Keratinocyte (primary cell): ENCODE measurements around the gene DOCK3. TPM values are rescaled to one million over a fixed set of nuclear protein-coding genes. Genes with fewer than 3 reads are reported as not detected.
A peak's percentile ranks its signal among the peaks of the same experiment; 100 is the strongest.

Experiments used
- DNase-seq: peaks from one replicate; pipeline ENCODE4 v3.0.0-alpha.2; 2011; ENCODE audit warnings: low read depth, missing footprints, low spot score
- FAIRE-seq: peaks from 2 replicates; lab custom pipeline; 2011; peaks lifted over from hg19 to GRCh38; lab: Jason Lieb, UNC
- H2AFZ ChIP-seq: 2 replicates; pipeline ENCODE4 v1.6.0; 2012; ENCODE audit warnings: low read length, control low read depth, inconsistent platforms; ENCODE audit not compliant: control insufficient read depth
- H3K27ac ChIP-seq: 2 replicates; pipeline ENCODE4 v1.5.1; 2011; ENCODE audit warnings: low read length; ENCODE audit not compliant: control insufficient read depth, insufficient read depth
- H3K27me3 ChIP-seq: 3 replicates; pipeline ENCODE4 v1.6.0; 2011; ENCODE audit warnings: low read length; ENCODE audit not compliant: control insufficient read depth, insufficient read depth; ENCODE audit errors: extremely low read depth
- H3K36me3 ChIP-seq, 2 experiments: 2 replicates in 1 of 2; 3 replicates in 1 of 2; pipeline ENCODE4 v1.5.1; 2011; ENCODE audit warnings: low read length in 2 of 2, mild to moderate bottlenecking in 1 of 2; ENCODE audit not compliant: control insufficient read depth in 2 of 2, insufficient read depth in 2 of 2; ENCODE audit errors: extremely low read depth in 1 of 2
- H3K4me1 ChIP-seq: 3 replicates; pipeline ENCODE4 v1.5.1; 2011; ENCODE audit warnings: low read length; ENCODE audit not compliant: control insufficient read depth, insufficient read depth; ENCODE audit errors: extremely low read depth
- H3K4me2 ChIP-seq: 3 replicates; pipeline ENCODE4 v1.6.0; 2011; ENCODE audit warnings: low read depth, low read length; ENCODE audit not compliant: control insufficient read depth, insufficient read depth; ENCODE audit errors: extremely low read depth
- H3K4me3 ChIP-seq, 3 experiments: fragments of 200-600 bp in 1 of 3; sonication (generic) in 1 of 3; 2 replicates in 2 of 3; 3 replicates in 1 of 3; pipeline ENCODE4 v1.5.1; 2011 to 2016; ENCODE audit warnings: low read length in 3 of 3, mild to moderate bottlenecking in 3 of 3, control low read depth in 2 of 3, inconsistent platforms in 1 of 3, low read depth in 1 of 3, mixed read lengths in 1 of 3, mixed run types in 1 of 3, moderate library complexity in 1 of 3; ENCODE audit not compliant: control insufficient read depth in 2 of 3, insufficient read depth in 2 of 3; ENCODE audit errors: extremely low read depth in 1 of 3
- H3K79me2 ChIP-seq: 2 replicates; pipeline ENCODE4 v1.6.0; 2012; ENCODE audit warnings: low read length; ENCODE audit not compliant: control insufficient read depth, insufficient read depth
- H3K9ac ChIP-seq: 3 replicates; pipeline ENCODE4 v1.6.0; 2011; ENCODE audit warnings: low read length; ENCODE audit not compliant: control insufficient read depth, insufficient read depth; ENCODE audit errors: extremely low read depth
- H3K9me1 ChIP-seq: 3 replicates; pipeline ENCODE4 v1.6.0; 2011; ENCODE audit warnings: low read length; ENCODE audit not compliant: control insufficient read depth, insufficient read depth; ENCODE audit errors: extremely low read depth
- H3K9me3 ChIP-seq: 2 replicates; pipeline ENCODE4 v1.5.1; 2012; ENCODE audit warnings: low read depth, low read length; ENCODE audit not compliant: control insufficient read depth
- H4K20me1 ChIP-seq: 3 replicates; pipeline ENCODE4 v1.6.0; 2011; ENCODE audit warnings: low read length; ENCODE audit not compliant: control insufficient read depth, insufficient read depth; ENCODE audit errors: extremely low read depth
- EZH2 ChIP-seq: IDR thresholded peaks from one replicate; pipeline ENCODE4 v1.6.1; 2012; ENCODE audit warnings: inconsistent platforms, mild to moderate bottlenecking, low read length, moderate library complexity
- dilution Hi-C: fragments of 300-500 bp; cut with MboI; formaldehyde crosslinking; loops from one replicate; pipeline ENCODE4 v1.7.0; 2020; ENCODE audit warnings: low sequenced_read_pairs; ENCODE audit not compliant: extremely low pct_ligation_motif_present
- polyA plus RNA-seq, 5 experiments: library from polyadenylated mRNA; depleted of rRNA in 3 of 5; stranded (reverse) in 3 of 5; stranded (forward) in 1 of 5; unstranded in 1 of 5; fragments of >200 nt; gene quantifications; 1 replicate in 1 of 5; 2 replicates in 3 of 5; 3 replicates in 1 of 5; pipeline versions ENCODE4 v1.2.1 to v1.2.3, GENCODE V29; 2011 to 2012; ENCODE audit warnings: missing spikeins in 2 of 5, low read depth in 1 of 5, low replicate concordance in 1 of 5
- TF ChIP-seq, protein P1 (sequence below), 3 experiments: IDR thresholded peaks in 1 of 3; conservative IDR thresholded peaks in 1 of 3; optimal IDR thresholded peaks in 1 of 3; 2 replicates in 2 of 3; 3 replicates in 1 of 3; pipeline versions ENCODE3 to v1.5.1; 2011; ENCODE audit warnings: low read length in 3 of 3, mild to moderate bottlenecking in 3 of 3, moderate library complexity in 2 of 3, control low read depth in 1 of 3, inconsistent platforms in 1 of 3; ENCODE audit not compliant: insufficient read depth in 2 of 3; ENCODE audit errors: extremely low read depth in 1 of 3

The DOCK3 gene
- polyA plus RNA-seq, 1 donor (not counting 4 experiments of a cell fraction or from before 2014, with no cell fraction given): 0.10 TPM

DNA sequence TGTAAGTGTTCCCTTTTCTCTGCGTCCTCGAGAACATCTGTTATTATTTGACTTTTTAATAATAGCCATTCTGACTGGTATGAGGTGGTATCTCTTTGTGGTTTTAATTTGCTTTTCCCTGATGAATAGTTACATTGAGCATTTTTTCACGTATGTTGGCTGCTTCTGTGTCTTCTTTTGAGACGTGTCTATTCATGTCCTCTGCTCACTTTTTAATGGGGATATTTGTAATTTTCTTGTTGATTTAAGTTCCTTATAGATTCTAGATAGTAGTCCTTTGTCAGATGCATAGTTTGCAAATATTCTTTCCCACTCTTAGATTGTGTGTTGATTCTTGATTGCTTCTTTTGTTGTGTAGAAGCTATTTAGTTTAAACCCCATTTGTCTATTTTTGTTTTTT, 179.2 kb downstream of the DOCK3 start:
- no peaks in the 10 kb centered on the region for H3K79me2 ChIP-seq

DNA sequence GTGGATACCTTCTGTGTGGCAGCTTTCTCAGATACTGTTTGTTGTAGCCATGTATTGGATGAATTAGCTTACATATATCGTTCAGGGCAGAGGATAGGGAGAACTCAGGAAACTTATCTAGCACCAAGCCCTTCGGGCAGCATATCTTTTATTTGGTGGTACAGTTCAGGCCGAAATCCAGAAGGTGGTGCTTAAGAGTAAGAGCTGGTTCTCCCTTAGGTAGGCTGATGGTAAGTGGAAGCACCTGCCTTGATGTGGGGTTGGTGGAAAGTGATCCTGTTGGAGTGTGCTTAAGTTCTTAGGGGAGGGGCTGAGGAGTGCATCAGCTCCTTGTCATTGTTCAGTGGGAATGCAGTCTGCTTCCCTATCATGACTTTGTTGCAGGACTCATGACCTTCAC, 187.5 kb downstream of the DOCK3 start:
- Histone ChIP-seq H3K9me3 (no peaks in the 10 kb centered on the region), H3K9ac (no peak overlapping the region), H2AFZ (no peak overlapping the region), H3K4me1 (no peaks in the 10 kb centered on the region), H3K27me3 (no peaks in the 10 kb centered on the region), H4K20me1 (no peaks in the 10 kb centered on the region), H3K4me3 (no peak overlapping the region), H3K36me3 (no peaks in the 10 kb centered on the region), H3K27ac (no peak overlapping the region), H3K4me2 (no peak overlapping the region), H3K79me2 (no peaks in the 10 kb centered on the region), H3K9me1 (no peaks in the 10 kb centered on the region)
- dilution Hi-C loops: no loop called here
- FAIRE-seq (no peak), DNase-seq (no peak)
- no peak for TF ChIP-seq EZH2
- TF ChIP-seq, protein P1, sequence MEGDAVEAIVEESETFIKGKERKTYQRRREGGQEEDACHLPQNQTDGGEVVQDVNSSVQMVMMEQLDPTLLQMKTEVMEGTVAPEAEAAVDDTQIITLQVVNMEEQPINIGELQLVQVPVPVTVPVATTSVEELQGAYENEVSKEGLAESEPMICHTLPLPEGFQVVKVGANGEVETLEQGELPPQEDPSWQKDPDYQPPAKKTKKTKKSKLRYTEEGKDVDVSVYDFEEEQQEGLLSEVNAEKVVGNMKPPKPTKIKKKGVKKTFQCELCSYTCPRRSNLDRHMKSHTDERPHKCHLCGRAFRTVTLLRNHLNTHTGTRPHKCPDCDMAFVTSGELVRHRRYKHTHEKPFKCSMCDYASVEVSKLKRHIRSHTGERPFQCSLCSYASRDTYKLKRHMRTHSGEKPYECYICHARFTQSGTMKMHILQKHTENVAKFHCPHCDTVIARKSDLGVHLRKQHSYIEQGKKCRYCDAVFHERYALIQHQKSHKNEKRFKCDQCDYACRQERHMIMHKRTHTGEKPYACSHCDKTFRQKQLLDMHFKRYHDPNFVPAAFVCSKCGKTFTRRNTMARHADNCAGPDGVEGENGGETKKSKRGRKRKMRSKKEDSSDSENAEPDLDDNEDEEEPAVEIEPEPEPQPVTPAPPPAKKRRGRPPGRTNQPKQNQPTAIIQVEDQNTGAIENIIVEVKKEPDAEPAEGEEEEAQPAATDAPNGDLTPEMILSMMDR (optimal IDR thresholded peaks at IDR 0.05 in 1 of 3, IDR thresholded peaks at IDR 0.05 in 1 of 3, conservative IDR thresholded peaks at IDR 0.05 in 1 of 3; ENCODE audit: extremely low read depth in 1 of 3, insufficient read depth in 2 of 3, low read length in 3 of 3): no peak

More for the DNA sequence above, 179.2 kb downstream of the DOCK3 start:
- peak overlapping the region; percentile 20 for H2AFZ ChIP-seq
- H3K9me3 ChIP-seq: peaks cover 2% of the 10 kb centered on the region
- no peak for TF ChIP-seq EZH2
- TF ChIP-seq, protein P1 (optimal IDR thresholded peaks at IDR 0.05 in 1 of 3, IDR thresholded peaks at IDR 0.05 in 1 of 3, conservative IDR thresholded peaks at IDR 0.05 in 1 of 3; ENCODE audit: extremely low read depth in 1 of 3, insufficient read depth in 2 of 3, low read length in 3 of 3): no peak
- no peaks in the 10 kb centered on the region for H3K27me3 ChIP-seq
- no peak overlapping the region for H3K27ac ChIP-seq
- peak overlapping the region in 1 of 3 experiments; percentile 32 for H3K4me3 ChIP-seq
- H3K4me2 ChIP-seq: peak overlapping the region; percentile 54
- peak; percentile 39 for FAIRE-seq
- no peaks in the 10 kb centered on the region for H4K20me1 ChIP-seq
- no peak overlapping the region for H3K9ac ChIP-seq
- dilution Hi-C loops: no loop called here
- no peaks in the 10 kb centered on the region for H3K9me1 ChIP-seq
- H3K36me3 ChIP-seq: no peaks in the 10 kb centered on the region
- peak; percentile 28 for DNase-seq
- peaks cover 3% of the 10 kb centered on the region for H3K4me1 ChIP-seq
